Activated CD4-positive, CD25-positive, alpha-beta regulatory T cell treated with anti-CD3 and anti-CD28 coated beads, Interleukin-2, amount 50 U/mL, for 24 hours (primary cell): ENCODE measurements around the gene HID1.
"Not testable (repeated sequence)": the region's sequence is repeated elsewhere in the genome, so short reads cannot be mapped to it uniquely, and the experiment has no call there.

Experiments used
- ATAC-seq, 2 donors: fragments of 150-1000 bp; cut with Tn5 transposase; one replicate each; pipeline ENCODE4 v1.10.0; 2021; ENCODE audit warnings: mild to moderate bottlenecking in 1 of 2, moderate library complexity in 1 of 2

HID1 gene

DNA sequence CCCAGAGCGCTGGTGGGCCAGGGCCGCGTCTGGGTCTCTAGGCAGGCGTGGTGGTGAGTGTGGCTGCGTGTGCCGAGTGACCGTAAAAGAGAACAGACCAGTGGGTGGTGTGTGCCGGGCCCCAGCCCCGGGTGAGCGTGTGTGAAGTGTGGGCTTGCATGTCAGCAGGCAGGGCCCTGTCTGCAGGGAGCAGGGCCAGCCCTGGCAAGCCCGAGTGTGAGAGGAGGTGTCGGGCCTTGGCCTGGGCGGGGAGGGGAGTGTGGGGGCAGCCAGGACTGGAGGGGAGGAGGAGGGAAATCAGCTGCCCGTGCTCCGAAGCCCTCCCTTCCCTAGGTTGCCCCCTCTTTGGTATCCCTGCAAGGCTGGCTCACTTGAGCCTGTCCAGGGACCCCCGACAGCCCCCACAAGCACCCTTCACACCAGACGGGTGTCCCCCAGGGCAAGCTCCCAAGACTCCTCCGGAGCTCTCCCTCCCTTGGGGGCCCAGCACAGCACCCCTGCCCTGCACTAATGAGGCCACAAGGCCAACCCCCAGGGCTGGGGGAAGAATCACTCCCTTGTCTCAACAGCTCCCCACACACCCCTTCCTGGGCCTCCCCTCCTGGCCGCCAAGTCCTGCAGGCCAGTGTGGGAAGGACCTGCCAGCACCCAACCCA, 51.4 kb downstream of the HID1 start:
- no peak for ATAC-seq

DNA sequence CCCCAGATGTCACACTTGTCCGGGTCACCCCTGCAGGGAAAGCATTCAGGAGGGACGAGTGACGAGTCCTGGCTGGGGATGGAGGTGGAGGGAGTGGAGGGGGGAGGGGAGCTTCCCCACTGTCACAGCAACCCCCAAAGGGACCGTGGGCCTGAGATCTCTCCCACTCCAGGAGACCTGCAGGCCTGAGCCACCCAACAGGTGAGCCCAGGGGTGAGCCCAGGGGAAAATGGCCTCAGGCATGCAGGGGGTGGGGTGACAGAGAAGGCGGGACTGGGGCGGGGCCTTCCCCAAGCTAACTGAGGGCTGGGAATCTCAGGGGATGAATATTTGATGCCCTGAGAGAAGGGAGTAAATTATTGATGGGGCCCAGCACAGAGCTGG, 51.9 kb downstream of the HID1 start:
- no peak for ATAC-seq

DNA sequence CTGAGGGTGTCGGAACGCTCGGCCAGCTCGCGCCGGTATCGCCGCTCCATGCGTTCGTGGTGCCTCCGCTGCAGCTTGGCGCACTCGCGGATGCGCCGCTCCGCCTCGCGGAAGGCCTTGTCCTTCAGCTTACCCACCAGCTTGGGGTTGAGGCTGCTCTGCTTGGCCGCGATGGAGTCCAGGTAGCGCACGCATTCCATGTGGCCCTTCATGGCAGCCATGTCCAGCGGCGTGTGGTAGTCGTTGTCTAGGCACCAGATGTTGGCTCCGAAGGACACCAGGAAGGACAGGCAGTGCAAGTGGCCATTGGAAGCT, 52.3 kb downstream of the HID1 start:
- ATAC-seq: no peak

DNA sequence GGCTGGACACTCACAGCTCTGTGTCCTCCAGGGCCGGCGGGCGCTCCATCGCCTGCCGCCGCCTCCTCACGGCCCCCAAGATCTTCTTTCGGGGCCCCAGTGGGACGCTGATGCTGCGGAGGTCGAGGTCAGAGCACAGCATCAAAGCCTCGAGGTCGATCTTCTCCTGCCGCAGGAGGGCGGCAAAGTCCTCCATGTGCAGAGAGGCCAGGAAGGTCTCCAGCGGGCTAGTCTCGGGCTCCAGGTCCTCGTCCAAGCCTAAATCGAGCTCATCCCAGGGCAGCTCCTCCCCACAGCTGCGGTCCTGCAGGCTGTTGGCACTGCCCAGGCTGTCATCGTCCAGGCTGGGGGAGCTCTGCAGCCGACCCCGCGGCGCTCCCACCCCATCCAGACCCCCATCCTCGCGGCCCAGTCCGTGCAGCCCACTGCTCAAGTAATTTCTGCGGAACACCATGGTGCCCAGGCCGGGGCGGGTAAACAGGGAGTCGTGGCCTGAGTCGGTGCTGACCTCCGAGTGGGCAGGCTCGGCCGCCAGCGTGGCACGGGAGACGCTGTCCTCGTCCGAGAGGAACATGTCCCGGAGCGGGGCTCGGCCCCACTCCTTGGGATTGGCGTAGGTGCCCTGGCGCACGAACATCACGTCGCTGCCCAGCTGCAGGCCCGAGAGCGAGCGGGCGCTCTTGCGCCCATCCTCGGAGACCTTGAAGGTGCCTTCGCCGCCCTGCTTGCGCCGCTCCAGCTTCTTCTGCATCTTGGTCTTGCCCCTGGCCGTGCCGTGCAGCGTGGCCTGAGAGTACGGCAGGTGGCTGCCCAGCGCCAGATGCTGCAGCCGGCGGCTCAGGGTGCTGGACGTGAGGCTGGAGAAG, 52.9 kb downstream of the HID1 start:
- ATAC-seq: no peak

DNA sequence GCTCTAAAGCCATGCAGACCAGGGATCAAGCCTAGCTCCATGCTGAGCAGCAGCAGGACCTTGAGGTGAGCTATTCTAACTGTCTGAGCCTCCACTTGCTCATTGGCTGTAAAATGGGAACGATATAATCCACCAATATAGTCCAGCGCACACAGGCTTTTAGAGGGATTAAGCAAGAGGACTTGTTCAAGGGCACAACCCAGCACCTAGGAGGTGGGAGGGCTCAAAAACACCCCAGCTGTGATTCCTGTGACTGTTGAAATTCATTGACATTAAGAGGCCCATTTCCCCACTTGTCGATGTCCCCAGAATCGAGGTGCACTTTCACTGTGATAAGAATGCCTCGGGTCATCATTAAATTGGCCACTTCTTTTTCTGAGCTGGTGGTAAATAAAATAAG, 53.7 kb downstream of the HID1 start:
- no peak for ATAC-seq

DNA sequence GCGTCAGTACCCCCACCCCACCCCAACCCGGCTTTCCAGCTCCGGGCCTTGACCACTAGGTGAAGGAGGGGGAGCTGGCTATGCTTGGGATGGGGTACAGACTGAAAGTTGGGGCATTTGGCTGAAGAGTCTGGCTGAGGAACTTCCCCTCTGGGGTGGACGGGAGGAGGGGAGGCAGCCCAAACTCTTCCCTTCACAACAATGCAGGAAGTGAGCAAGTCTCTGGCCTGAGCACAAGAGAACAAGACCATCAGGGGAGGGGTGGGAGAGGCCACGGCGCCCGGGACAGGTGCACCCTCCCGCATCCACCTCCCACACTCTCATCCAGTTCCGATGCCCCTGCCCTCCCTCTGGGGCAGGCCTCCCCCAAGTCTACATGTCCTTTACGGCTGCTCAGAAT, 55.1 kb downstream of the HID1 start:
- no peak for ATAC-seq

DNA sequence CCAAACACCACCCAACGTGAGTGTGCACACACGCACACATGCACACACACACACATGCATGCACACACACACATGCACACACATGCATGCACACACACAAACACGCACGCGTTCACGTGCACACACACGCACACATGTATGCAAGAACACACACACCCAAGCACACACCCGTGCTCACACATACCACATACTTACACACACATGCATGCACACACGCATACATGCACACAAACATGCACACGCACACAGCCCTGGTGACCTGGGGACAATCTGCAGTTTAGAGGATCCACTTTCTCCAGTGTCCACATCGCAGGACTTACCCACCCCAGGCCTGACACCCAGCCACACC, 55.7 kb downstream of the HID1 start:
- ATAC-seq: no peak

DNA sequence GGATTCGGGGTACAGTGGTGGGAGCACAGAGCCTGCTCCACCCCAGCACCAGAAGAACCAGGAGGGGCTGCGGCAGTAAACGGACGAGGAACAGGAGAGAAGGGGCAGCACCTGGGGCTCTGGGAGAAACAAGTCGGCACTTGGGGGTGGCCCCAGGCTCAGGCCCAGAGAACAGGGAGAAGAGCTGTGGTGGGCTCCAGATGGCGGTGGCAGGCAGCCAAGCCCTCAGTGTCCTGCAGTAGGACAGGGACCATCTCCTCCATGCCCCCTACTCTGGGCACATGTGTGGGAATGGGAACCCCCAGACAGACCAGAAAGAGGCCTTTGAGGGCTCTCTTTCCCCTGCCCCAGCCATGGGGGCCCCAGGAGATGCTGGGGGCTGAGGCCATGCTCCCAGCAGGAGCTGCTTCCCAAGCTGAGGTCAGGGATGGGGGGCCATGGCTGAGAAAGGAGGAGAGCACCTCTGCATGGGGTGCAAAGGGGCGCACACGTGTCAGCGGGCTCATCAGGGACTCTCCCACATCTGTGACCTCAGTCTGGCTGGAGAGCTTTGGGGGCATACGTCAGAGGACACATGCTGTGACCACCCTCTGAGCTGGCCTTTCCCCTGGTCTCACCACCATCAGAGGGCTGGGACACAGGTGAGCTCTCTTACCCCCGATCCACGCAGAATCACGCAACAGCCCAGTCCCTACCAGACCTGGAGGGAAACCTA, 56.3 kb downstream of the HID1 start:
- no peak for ATAC-seq

DNA sequence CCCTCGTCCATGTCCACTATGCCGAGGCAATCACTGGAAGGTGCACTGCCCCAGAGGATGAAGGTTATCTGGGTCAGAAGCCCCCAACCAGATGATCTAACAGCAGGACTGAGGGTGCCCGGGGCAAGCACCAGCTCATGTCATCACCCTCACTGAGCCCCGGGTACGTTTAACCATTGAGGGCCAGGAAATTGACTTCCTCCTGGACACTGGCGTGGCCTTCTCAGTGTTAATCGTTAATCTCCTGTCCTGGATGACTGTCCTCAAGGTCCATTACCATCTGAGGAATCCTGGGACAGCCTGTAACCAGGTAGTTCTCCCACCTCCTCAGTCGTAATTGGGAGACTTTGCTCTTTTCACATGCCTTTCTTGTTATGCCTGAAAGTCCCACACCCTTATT, 61.1 kb downstream of the HID1 start:
- not testable (repeated sequence) for ATAC-seq

DNA sequence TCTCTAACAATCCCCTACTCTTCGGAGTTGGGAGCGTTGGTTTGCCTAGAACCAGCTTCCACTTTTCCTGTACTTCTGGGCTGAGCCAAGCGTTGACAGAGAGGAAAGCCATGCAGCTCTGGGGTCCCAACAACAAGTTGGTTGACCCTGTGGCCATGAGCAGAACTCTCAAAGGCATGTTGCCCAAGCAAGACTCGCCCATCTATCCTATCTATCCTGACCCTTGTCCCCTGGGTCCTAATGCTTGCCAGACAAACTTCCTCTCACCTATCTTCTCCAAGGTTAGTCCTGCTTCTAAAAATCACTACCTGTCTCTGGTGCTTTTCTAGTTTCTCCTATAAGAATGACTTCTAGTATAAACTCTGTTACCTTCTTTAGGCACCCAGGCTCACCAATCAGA, 63.5 kb downstream of the HID1 start:
- not testable (repeated sequence) for ATAC-seq

DNA sequence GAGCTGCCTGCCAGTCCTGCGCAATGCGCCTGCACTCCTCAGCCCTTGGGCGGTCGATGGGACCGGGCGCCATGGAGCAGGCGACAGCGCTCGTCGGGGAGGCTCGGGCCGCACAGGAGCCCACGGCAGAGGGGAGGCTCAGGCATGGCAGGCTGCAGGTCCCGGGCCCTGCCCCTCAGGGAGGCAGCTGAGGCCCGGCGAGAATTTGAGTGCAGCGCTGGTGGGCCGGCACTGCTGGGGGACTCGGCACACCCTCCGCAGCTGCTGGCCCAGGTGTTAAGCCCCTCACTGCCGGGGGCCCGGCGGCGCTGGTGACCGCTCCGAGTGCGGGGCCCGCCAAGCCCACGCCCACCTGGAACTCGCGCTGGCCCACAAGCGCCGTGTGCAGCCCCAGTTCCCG, 65.5 kb downstream of the HID1 start:
- ATAC-seq: no peak

DNA sequence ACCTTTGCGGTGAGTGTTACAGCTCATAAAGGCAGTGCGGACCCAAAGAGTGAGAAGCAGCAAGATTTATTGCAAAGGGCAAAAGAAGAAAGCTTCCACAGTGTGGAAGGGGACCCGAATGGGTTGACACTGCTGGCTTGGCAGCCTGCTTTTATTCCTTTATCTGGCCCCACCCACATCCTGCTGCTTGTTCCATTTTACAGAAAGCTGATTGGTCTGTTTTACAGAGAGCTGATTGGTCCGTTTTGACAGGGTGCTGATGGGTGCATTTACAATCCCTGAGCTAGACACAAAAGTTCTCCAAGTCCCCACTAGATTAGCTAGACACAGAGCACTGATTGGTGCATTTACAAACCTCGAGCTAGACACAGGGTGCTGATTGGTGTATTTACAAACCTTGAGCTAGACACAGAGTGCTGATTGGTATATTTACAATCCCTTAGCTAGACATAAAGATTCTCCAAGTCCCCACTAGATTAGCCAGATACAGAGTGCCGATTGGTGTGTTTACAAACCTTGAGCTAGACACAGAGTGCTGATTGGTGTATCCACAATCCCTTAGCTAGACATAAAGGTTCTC, 66.3 kb downstream of the HID1 start:
- ATAC-seq: not testable (repeated sequence)

DNA sequence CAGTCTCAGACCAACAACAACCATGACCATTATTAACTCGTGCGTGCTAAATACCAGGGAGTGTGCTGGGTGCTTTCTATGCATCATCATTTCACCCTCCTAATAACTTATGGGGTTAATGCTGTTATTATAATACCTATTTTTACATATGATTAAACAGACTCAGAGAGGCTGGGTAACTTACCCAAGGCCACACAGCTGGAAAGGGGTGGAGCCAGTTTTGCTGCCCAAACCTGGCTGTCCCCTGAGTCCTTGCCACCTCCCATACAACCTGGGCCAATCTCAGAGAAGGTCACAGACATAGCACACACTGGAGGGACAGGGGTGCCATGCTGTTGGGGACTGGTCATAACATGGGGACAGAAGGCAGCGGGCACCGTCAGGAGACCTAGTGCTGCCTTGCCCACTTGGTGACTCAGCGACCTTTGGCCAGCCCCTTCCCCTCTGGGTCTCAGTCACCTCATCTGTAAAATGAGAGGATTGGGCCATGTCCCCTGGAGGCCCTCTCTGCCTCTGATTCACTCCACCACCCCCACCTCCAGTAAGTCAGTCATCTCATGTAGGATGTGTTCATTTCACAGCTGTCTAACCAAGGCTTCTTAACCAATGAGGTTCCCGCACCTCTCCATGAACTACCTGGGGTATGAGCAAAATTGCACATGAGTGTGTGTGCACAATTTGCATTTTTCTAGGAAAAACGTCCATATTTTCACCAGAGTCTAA, 67.7 kb downstream of the HID1 start:
- ATAC-seq: no peak

DNA sequence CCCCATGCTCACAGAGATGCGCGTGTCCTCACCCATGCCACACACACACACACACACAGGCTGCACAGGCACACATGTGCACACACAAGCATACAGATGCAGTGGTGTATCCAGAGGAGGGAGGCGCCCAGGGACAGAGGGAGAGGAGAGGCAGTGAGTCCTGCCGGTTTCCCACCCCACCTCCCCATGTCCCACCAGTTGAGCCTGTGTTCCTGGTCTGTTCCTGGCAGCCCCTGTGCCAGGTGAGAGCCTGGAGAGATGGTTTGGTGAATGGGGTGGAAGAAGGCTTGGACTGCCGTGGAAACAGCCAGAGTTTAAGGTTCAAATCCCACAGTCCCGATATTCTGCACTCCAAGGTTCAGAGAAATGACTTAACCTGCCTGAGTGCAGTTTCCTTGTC, 68.9 kb downstream of the HID1 start:
- ATAC-seq: no peak

DNA sequence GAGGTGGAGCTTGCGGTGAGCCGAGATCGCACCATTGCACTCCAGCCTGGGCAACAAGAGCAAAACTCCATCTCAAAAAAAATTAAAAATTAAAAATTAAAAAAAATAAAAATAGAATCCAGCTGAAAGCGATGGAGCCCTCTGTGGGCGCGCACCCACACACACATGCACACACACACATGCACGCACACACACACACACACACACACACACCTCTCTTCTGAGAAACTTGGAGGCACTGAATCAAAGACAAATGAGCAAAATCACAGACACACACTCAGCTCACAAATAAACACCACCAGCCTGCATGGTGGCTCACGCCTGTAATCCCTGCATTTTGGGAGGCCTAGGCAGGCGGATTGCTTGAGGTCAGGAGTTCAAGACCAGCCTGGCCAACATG, 69.5 kb downstream of the HID1 start:
- no peak for ATAC-seq

DNA sequence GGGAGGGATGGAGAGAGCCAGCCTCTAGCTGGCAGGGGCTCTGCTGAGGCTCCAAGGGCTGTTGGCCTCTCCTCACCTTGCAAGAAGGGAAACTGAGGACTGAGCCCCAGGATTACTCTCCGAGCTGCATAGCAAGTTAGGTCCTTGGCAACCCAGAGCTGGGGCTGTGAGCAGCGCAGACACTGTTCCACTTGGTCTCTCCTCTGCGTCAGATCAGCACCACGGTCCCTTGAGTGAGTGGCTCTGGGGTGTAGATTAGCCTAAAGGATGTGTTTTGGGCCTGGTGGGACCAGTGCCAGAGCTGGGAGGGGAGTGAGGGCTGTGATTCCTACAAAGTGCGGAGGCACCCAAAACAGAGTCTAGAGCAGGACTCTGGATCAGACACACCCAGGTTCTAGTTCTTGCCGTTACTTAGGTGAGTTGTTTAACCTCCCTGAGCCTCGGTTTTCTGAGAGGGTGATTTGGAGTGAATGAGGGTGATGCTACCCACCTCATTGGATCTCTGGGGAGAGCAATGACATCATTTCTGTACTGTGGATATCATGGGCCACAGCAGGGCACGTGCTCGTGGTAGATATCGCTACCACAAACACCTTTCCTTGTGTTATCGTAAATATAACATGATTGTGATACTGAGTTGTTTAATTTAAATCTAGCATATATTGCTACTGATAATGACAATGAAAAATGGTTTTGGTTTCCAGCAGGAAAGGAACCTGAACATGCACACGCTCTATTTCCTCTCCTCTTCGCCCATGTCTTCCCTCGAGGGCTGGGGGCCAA, 71.0 kb downstream of the HID1 start:
- no peak for ATAC-seq
